Upper lobe of right lung (tissue), 1 donor: Measurements from ENCODE around the gene RSPRY1. TPM values are rescaled to one million over a fixed set of nuclear protein-coding genes. Genes with fewer than 3 reads are reported as not detected.
A peak's percentile ranks its signal among the peaks of the same experiment; 100 is the strongest.

Source experiments
- ATAC-seq: fragments of 200-7000 bp; cut with Tn5 transposase; one replicate; pipeline ENCODE4 v1.9.1; 2020; ENCODE audit warnings: mild to moderate bottlenecking, moderate library complexity
- DNase-seq: peaks from one replicate; pipeline ENCODE4 v3.0.0-alpha.2; 2020
- H3K27ac ChIP-seq: fragments of 200-600 bp; one replicate; pipeline ENCODE4 v1.8.0; 2022
- H3K27me3 ChIP-seq: fragments of 200-600 bp; one replicate; pipeline ENCODE4 v1.8.0; 2022; ENCODE audit warnings: mild to moderate bottlenecking
- H3K36me3 ChIP-seq: fragments of 200-600 bp; one replicate; pipeline ENCODE4 v1.8.0; 2022
- H3K4me1 ChIP-seq: fragments of 200-600 bp; one replicate; pipeline ENCODE4 v1.8.0; 2022
- H3K4me3 ChIP-seq: fragments of 200-600 bp; one replicate; pipeline ENCODE4 v1.8.0; 2022; ENCODE audit warnings: mild to moderate bottlenecking
- H3K9me3 ChIP-seq: fragments of 200-600 bp; one replicate; pipeline ENCODE4 v1.8.0; 2022
- CTCF ChIP-seq: fragments of 200-600 bp; IDR thresholded peaks from one replicate; pipeline ENCODE4 v1.8.0; 2022; ENCODE audit warnings: antibody characterized with exemption
- intact Hi-C: fragments of 100-400 bp; cut with DNase I; formaldehyde crosslinking; loops from one replicate; pipeline ENCODE4 v1.11.0; 2022
- total RNA-seq: library from RNA; stranded (reverse); fragmentation: NEBNext Ultra II Directional; extraction: Animal tissue kit (Norgen Biotek cat#: 25700); gene quantifications from one replicate; pipeline ENCODE4 v1.2.1, GENCODE V29; 2021
- donor health status: DM: no; HTN: yes; CAD: no; lungs with severe emphysema.

Gene RSPRY1
- total RNA-seq, 1 donor from 2014 or later, result 36.2 TPM

DNA sequence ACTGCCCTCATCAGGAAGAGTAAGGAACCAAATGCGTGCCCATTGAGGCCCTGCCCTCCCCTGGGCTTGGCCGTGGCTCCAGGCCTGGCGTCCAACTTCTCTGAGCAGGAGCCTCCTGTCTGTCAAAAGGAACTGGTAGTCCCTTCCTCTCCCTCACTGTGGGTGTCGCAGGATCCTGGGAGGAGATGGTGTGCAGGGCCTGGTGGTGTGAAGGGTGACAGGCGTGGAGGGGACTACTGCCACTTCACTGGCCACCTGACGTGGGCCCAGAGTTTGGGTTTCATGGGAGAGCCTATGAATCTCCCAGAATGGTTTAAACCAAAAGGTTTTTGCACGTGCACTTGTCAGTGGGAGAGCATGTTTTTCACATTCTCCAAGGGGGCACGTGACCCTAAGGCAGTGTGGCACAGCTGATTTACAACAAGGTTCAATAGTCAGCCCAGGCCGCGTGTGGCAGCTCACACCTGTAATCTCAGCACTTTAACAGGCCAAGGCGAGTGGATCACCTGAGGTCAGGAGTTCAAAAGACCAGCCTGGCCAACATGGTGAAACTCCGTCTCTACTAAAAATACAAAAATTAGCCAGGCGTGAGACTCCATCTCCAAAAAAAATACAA is 71.4 kb downstream of the RSPRY1 start:
- intact Hi-C loops, result no loop called here
- no peaks in the 10 kb centered on the region for H3K9me3 ChIP-seq
- TF ChIP-seq CTCF, result no peak
- peak; percentile 43 for DNase-seq
- H3K36me3 ChIP-seq, result peaks cover 48% of the 10 kb centered on the region
- no peak overlapping the region for H3K27ac ChIP-seq
- ATAC-seq, result no peak
- no peaks in the 10 kb centered on the region for H3K27me3 ChIP-seq
- no peak overlapping the region for H3K4me3 ChIP-seq
- peaks cover 12% of the 10 kb centered on the region for H3K4me1 ChIP-seq

DNA sequence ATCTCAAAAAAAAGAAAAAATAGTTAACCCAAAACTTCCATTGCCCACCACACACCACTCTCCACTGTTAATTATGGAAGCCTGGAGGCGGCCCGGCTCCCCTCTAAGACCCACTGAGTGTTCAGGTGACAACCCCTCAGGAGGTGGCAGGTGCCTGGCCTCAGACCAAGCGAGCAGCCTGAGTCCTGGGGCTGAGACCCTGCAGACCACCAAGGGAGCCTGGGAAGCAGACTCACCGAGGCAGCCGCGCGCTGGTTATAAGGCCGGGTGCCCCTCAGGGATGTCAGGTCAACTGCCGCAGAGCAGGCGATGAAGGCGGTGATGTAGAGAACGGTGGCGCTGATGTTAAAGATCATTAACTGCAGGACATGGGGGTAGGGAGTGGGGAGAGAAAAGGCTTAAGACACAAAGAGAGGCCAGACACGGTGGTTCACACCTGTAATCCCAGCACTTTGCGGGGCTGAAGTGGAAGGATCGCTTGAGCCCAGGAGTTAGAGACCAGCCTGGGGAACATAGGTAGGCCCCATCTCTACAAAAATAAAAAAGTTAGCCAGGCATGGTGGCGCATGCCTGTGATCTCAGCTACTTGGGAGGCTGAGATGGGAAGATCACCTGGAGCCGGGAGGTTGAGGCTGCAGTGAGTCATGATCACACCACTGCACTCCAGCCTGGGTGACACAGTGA is 72.2 kb downstream of the RSPRY1 start:
- intact Hi-C loops, result no loop called here
- no peak for TF ChIP-seq CTCF
- Histone ChIP-seq H3K9me3 (no peaks in the 10 kb centered on the region), H3K4me1 (peaks cover 12% of the 10 kb centered on the region), H3K27ac (no peak overlapping the region), H3K36me3 (peaks cover 41% of the 10 kb centered on the region), H3K4me3 (no peak overlapping the region), H3K27me3 (no peaks in the 10 kb centered on the region)
- DNase-seq (peak; percentile 53), ATAC-seq (no peak)

GRCh38 chr16:57258910-57259475 is 72.9 kb downstream of the RSPRY1 start:
- no peak overlapping the region for H3K27ac ChIP-seq
- no peak for ATAC-seq

GRCh38 chr16:57260294-57260929 is 74.3 kb downstream of the RSPRY1 start:
- ATAC-seq, result no peak
- Histone ChIP-seq H3K27ac (peak overlapping the region; percentile 40), H3K4me1 (peaks cover 22% of the 10 kb centered on the region), H3K9me3 (no peaks in the 10 kb centered on the region), H3K27me3 (no peaks in the 10 kb centered on the region), H3K4me3 (no peak overlapping the region), H3K36me3 (peaks cover 23% of the 10 kb centered on the region)
- TF ChIP-seq CTCF, result no peak
- intact Hi-C loops, result no loop called here
- peak; percentile 53 for DNase-seq

More at GRCh38 chr16:57258910-57259475, 72.9 kb downstream of the RSPRY1 start:
- Histone ChIP-seq H3K27me3 (no peaks in the 10 kb centered on the region), H3K4me3 (no peak overlapping the region), H3K36me3 (peaks cover 36% of the 10 kb centered on the region), H3K4me1 (peaks cover 16% of the 10 kb centered on the region), H3K9me3 (no peaks in the 10 kb centered on the region)
- no peak for TF ChIP-seq CTCF
- intact Hi-C loops, result no loop called here
- peak; percentile 47 for DNase-seq

GRCh38 chr16:57261806-57262205 is 75.7 kb downstream of the RSPRY1 start:
- Histone ChIP-seq H3K27ac (no peak overlapping the region), H3K9me3 (no peaks in the 10 kb centered on the region), H3K36me3 (peaks cover 11% of the 10 kb centered on the region), H3K4me1 (peaks cover 34% of the 10 kb centered on the region), H3K4me3 (no peak overlapping the region), H3K27me3 (no peaks in the 10 kb centered on the region)
- ATAC-seq (no peak), DNase-seq (peak; percentile 33)
- TF ChIP-seq CTCF, result no peak
- intact Hi-C loops, result no loop called here
